ENCODE measurements around the gene UMODL1. TPM values are rescaled to one million over a fixed set of nuclear protein-coding genes. Genes with fewer than 3 reads are reported as not detected.

The UMODL1 gene
- total RNA-seq, 1 donor from 2014 or later: not detected

DNA sequence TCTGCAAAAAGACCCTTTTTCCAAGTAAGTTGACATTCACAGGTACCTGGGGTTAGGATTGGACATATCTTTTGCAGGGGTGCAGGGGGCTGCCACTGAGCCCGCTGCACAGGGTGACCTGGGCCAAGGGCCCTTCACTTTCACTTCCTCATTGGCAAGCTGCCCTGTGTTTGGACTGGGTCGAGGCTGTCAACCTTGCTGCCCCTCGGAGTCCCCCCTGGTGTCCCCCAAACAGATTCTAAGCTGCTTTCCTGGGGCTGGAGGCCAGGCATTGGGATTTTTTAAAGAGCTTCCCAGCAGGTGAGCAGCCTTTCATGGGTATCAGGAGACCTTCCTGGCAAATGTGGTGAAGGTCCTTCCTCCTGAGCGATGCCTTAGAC is 7.9 kb upstream of the UMODL1 start:
- Mint-ChIP-seq H3K27me3 (ENCODE audit: insufficient read depth, low read depth) (peaks cover 12% of the 10 kb centered on the region), H3K27ac (peak overlapping the region; percentile 72), H3K36me3 (no peaks in the 10 kb centered on the region), H3K4me3 (no peak overlapping the region), H3K4me1 (peaks cover 54% of the 10 kb centered on the region), H3K9me3 (no peaks in the 10 kb centered on the region)
- H3K27me3 ChIP-seq: no peaks in the 10 kb centered on the region
- no peaks in the 10 kb centered on the region for H3K79me2 ChIP-seq (ENCODE audit: low read depth)
- H3F3A ChIP-seq (ENCODE audit: low read depth): no peaks in the 10 kb centered on the region
- TF ChIP-seq EZH2phosphoT487 (IDR thresholded peaks at IDR 0.05) (no peak), EZH2 (IDR thresholded peaks at IDR 0.05) (no peak)
- TF ChIP-seq, protein P1, sequence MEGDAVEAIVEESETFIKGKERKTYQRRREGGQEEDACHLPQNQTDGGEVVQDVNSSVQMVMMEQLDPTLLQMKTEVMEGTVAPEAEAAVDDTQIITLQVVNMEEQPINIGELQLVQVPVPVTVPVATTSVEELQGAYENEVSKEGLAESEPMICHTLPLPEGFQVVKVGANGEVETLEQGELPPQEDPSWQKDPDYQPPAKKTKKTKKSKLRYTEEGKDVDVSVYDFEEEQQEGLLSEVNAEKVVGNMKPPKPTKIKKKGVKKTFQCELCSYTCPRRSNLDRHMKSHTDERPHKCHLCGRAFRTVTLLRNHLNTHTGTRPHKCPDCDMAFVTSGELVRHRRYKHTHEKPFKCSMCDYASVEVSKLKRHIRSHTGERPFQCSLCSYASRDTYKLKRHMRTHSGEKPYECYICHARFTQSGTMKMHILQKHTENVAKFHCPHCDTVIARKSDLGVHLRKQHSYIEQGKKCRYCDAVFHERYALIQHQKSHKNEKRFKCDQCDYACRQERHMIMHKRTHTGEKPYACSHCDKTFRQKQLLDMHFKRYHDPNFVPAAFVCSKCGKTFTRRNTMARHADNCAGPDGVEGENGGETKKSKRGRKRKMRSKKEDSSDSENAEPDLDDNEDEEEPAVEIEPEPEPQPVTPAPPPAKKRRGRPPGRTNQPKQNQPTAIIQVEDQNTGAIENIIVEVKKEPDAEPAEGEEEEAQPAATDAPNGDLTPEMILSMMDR (IDR thresholded peaks at IDR 0.05): no peak
- no peaks in the 10 kb centered on the region for H4K20me1 ChIP-seq (ENCODE audit: low read depth)
- no peak overlapping the region for H2AFZ ChIP-seq (replicated peaks)
- H3K4me3 ChIP-seq: no peak overlapping the region
- H3K36me3 ChIP-seq: no peaks in the 10 kb centered on the region
- no peaks in the 10 kb centered on the region for H3K9me3 ChIP-seq (ENCODE audit: low read depth)
- no peak overlapping the region for H3K9ac ChIP-seq
- H3K4me1 ChIP-seq: peaks cover 20% of the 10 kb centered on the region
- no peak for DNase-seq (ENCODE audit: low spot score)
- no peak overlapping the region for H3K27ac ChIP-seq
- peak overlapping the region; percentile 19 for H3K4me2 ChIP-seq

DNA sequence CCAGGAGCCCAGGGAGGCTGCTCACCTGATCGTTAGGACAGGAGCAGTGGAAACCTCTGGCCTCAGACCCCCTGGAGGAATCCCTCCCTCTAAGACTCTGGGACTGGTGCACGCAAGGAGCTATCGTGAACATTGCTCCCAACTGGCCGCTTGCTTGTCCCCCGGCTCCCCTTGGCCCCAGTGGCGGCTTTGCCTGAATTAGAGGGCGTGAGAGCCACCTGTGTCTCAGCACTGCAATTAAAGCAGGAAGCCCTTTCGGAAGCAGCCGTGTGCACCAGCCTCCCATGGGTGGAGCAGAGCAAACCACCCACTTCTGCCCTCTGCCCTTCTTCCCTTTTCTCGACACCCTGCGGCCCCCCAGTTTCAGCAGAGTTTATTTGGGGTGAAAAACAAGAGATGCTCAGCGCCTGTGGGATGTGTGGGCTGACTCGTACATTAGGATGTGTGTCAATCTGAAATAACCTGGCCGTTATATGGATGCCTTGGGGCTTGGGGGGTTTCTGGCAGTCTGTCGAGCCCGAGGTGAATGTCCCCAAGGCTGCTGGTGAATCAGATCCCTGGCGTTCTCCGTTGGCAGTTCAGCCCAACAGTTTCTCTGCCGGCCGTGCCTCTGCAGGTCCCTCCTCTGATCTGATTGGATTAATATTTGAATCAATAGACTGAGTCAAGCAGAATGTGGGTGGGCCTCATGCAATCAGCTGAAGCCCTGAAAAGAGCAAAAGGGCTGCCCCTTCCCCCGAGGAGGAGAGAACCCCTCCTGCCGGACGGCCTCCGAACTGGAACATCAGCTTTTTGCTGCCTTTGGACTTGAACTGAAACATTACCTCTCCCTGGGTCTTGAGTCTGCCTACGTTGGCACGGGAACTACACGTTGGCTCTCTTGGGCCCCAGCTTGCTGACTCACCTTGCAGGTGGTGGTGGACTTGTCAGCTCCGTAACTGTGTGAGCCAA is 7.3 kb upstream of the UMODL1 start:
- H3K9me3 Mint-ChIP-seq: no peaks in the 10 kb centered on the region
- peaks cover 13% of the 10 kb centered on the region for H3K27me3 Mint-ChIP-seq (ENCODE audit: insufficient read depth, low read depth)

DNA sequence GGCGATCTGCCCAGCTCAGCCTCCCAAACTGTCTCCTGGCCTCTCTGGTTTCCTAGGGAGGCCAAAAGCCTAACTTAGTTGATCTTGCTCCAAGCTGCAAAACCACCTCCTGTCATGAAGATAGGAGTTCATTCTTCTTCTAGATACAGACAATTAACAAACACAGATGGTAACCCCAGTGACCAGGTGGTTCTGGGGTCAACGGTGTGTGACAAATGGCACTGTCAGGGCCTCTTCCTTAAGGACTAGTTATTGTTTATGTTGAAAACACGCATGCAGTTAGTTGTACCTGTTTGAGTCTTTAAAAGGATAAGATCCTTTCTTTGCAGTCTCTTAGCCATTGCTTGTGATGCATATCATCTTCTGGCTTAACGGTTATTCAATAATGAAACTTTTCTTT is 4.6 kb upstream of the UMODL1 start:
- H3K9me3 ChIP-seq (ENCODE audit: low read depth): no peaks in the 10 kb centered on the region
- H3K27me3 Mint-ChIP-seq (ENCODE audit: insufficient read depth, low read depth): peaks cover 14% of the 10 kb centered on the region
- H3K36me3 ChIP-seq: no peaks in the 10 kb centered on the region
- H4K20me1 ChIP-seq (ENCODE audit: low read depth): no peaks in the 10 kb centered on the region
- no peaks in the 10 kb centered on the region for H3K27me3 ChIP-seq
- no peak overlapping the region for H3K27ac ChIP-seq
- peaks cover 40% of the 10 kb centered on the region for H3K4me1 Mint-ChIP-seq
- no peak for DNase-seq (ENCODE audit: low spot score)
- H3K9me3 Mint-ChIP-seq: no peaks in the 10 kb centered on the region
- no peak overlapping the region for H3K4me2 ChIP-seq
- no peak overlapping the region for H2AFZ ChIP-seq (replicated peaks)
- no peaks in the 10 kb centered on the region for H3F3A ChIP-seq (ENCODE audit: low read depth)
- no peaks in the 10 kb centered on the region for H3K36me3 Mint-ChIP-seq
- no peak overlapping the region for H3K27ac Mint-ChIP-seq
- H3K4me1 ChIP-seq: peaks cover 20% of the 10 kb centered on the region
- no peak overlapping the region for H3K4me3 Mint-ChIP-seq
- no peak for TF ChIP-seq EZH2 (IDR thresholded peaks at IDR 0.05)
- TF ChIP-seq EZH2phosphoT487 (IDR thresholded peaks at IDR 0.05): no peak
- TF ChIP-seq, protein P1 (IDR thresholded peaks at IDR 0.05): no peak
- H3K9ac ChIP-seq: no peak overlapping the region
- no peak overlapping the region for H3K4me3 ChIP-seq
- H3K79me2 ChIP-seq (ENCODE audit: low read depth): no peaks in the 10 kb centered on the region

More for the DNA sequence above, 7.3 kb upstream of the UMODL1 start:
- Histone ChIP-seq H3K4me3 (no peak overlapping the region), H2AFZ (replicated peaks) (no peak overlapping the region), H3K27ac (no peak overlapping the region), H3K79me2 (ENCODE audit: low read depth) (no peaks in the 10 kb centered on the region), H3K4me2 (peak overlapping the region; percentile 19), H3K4me1 (peaks cover 20% of the 10 kb centered on the region), H3F3A (ENCODE audit: low read depth) (no peaks in the 10 kb centered on the region), H3K27me3 (no peaks in the 10 kb centered on the region), H3K36me3 (no peaks in the 10 kb centered on the region), H3K9me3 (ENCODE audit: low read depth) (no peaks in the 10 kb centered on the region), H4K20me1 (ENCODE audit: low read depth) (no peaks in the 10 kb centered on the region), H3K9ac (no peak overlapping the region)
- DNase-seq (ENCODE audit: low spot score): peak; percentile 39
- Mint-ChIP-seq H3K4me3 (no peak overlapping the region), H3K36me3 (no peaks in the 10 kb centered on the region), H3K27ac (no peak overlapping the region), H3K4me1 (peaks cover 50% of the 10 kb centered on the region)
- TF ChIP-seq EZH2phosphoT487 (IDR thresholded peaks at IDR 0.05) (no peak), EZH2 (IDR thresholded peaks at IDR 0.05) (no peak)
- TF ChIP-seq, protein P1 (IDR thresholded peaks at IDR 0.05): no peak
